Inflammatory macrophage (primary cell): ENCODE measurements around the gene ST3GAL2.
"Not testable (repeated sequence)": the region's sequence is repeated elsewhere in the genome, so short reads cannot be mapped to it uniquely, and the experiment has no call there.

ENCODE experiments used
- DNase-seq, 2 donors: peaks; one replicate each; pipeline ENCODE4 v3.0.0-alpha.2; 2020 to 2022

ST3GAL2 gene

GRCh38 chr16:70416748-70417616 is 21.9 kb downstream of the ST3GAL2 start:
- no peak for DNase-seq

- not testable (repeated sequence) for DNase-seq
Measured at GRCh38 chr16:70413572-70413971, 25.3 kb downstream of the ST3GAL2 start.

- no peak for DNase-seq
Measured at GRCh38 chr16:70412385-70412784, 26.5 kb downstream of the ST3GAL2 start.

GRCh38 chr16:70410734-70411133 is 28.2 kb downstream of the ST3GAL2 start:
- no peak for DNase-seq

- DNase-seq: no peak
Measured at GRCh38 chr16:70407811-70408274, 31.1 kb downstream of the ST3GAL2 start.

GRCh38 chr16:70406104-70406503 is 32.8 kb downstream of the ST3GAL2 start:
- not testable (repeated sequence) for DNase-seq

- no peak for DNase-seq
Measured at GRCh38 chr16:70402916-70403659, 35.8 kb downstream of the ST3GAL2 start.

- DNase-seq: no peak
Measured at GRCh38 chr16:70399951-70400350, 38.9 kb downstream of the ST3GAL2 start.

- no peak for DNase-seq
Measured at GRCh38 chr16:70399381-70399780, 39.5 kb downstream of the ST3GAL2 start.

- DNase-seq: no peak
Measured at GRCh38 chr16:70398177-70398743, 40.6 kb downstream of the ST3GAL2 start.

- peak; percentile 21 to 43 for DNase-seq
Measured at GRCh38 chr16:70396246-70396904, 42.5 kb downstream of the ST3GAL2 start.

GRCh38 chr16:70395345-70395901 is 43.5 kb downstream of the ST3GAL2 start:
- peak; percentile 62 to 76 for DNase-seq

- DNase-seq: no peak
Measured at GRCh38 chr16:70394853-70395252, 44.0 kb downstream of the ST3GAL2 start.

GRCh38 chr16:70393662-70394061 is 45.2 kb downstream of the ST3GAL2 start:
- no peak for DNase-seq

- DNase-seq: no peak
Measured at GRCh38 chr16:70392606-70393005, 46.3 kb downstream of the ST3GAL2 start.

GRCh38 chr16:70391881-70392481 is 46.9 kb downstream of the ST3GAL2 start:
- DNase-seq: no peak

- DNase-seq: no peak
Measured at GRCh38 chr16:70391446-70391845, 47.5 kb downstream of the ST3GAL2 start.

GRCh38 chr16:70390774-70391173 is 48.1 kb downstream of the ST3GAL2 start:
- DNase-seq: no peak

GRCh38 chr16:70388006-70388680 is 50.8 kb downstream of the ST3GAL2 start:
- no peak for DNase-seq

GRCh38 chr16:70386289-70386986 is 52.5 kb downstream of the ST3GAL2 start:
- DNase-seq: not testable (repeated sequence)
